ENCODE measurements around the gene ZNF30.

The ZNF30 gene

DNA sequence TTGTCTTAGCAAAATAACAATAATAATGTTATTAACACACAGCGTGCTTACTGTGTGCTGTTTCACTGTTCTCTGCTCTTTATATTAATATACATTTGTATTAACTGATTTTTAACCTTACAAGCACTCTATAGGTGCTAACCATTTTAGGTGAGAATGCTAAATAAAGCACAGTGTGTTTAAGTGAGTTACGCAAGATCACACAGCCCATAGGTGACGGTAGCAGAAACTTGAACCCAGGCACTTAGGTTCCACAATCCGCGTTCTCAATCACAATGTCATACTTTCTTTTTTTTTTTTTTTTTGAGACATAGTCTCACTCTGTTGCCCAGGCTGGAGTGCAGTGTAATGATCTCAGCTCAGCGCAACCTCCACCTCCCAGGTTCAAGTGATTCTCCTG is 5.8 kb downstream of the ZNF30 start:
- H3K4me3 ChIP-seq (ENCODE audit: control insufficient read depth, low read depth, low read length) = no peak overlapping the region
- DNase-seq (ENCODE audit: low read depth) = no peak
- TF ChIP-seq, protein P1, sequence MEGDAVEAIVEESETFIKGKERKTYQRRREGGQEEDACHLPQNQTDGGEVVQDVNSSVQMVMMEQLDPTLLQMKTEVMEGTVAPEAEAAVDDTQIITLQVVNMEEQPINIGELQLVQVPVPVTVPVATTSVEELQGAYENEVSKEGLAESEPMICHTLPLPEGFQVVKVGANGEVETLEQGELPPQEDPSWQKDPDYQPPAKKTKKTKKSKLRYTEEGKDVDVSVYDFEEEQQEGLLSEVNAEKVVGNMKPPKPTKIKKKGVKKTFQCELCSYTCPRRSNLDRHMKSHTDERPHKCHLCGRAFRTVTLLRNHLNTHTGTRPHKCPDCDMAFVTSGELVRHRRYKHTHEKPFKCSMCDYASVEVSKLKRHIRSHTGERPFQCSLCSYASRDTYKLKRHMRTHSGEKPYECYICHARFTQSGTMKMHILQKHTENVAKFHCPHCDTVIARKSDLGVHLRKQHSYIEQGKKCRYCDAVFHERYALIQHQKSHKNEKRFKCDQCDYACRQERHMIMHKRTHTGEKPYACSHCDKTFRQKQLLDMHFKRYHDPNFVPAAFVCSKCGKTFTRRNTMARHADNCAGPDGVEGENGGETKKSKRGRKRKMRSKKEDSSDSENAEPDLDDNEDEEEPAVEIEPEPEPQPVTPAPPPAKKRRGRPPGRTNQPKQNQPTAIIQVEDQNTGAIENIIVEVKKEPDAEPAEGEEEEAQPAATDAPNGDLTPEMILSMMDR (conservative IDR thresholded peaks at IDR 0.05; ENCODE audit: control insufficient read depth, insufficient read depth, low read depth, low read length) = no peak

GRCh38 chr19:34936184-34936583 is 9.5 kb downstream of the ZNF30 start:
- no peak for DNase-seq (ENCODE audit: low read depth)

DNA sequence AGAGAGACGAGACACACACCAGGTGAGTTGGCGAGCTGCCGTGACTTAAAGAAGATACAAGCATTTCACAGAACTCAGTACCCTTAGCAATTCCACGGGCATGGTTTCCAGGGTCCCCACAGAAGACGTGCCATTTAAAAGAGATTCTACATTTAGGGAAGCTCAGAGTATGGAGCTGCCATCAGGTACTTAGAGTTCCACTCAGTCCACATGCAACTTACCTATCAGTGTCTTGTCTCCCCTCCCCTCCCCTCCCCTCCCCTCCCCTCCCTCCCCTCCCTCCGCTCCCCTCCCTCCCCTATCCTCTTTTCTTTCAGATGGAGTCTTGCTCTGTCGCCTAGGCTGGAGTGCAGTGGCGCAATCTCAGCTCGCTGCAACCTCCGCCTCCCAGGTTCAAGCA is 12.2 kb downstream of the ZNF30 start:
- no peak for DNase-seq (ENCODE audit: low read depth)
- TF ChIP-seq, protein P1 (conservative IDR thresholded peaks at IDR 0.05; ENCODE audit: control insufficient read depth, insufficient read depth, low read depth, low read length) = no peak
- H3K4me3 ChIP-seq (ENCODE audit: control insufficient read depth, low read depth, low read length) = no peak overlapping the region

More at GRCh38 chr19:34936184-34936583, 9.5 kb downstream of the ZNF30 start:
- no peak overlapping the region for H3K4me3 ChIP-seq (ENCODE audit: control insufficient read depth, low read depth, low read length)
- TF ChIP-seq, protein P1 (conservative IDR thresholded peaks at IDR 0.05; ENCODE audit: control insufficient read depth, insufficient read depth, low read depth, low read length) = no peak

- H3K4me3 ChIP-seq (ENCODE audit: control insufficient read depth, low read depth, low read length) = no peak overlapping the region
- TF ChIP-seq, protein P1 (conservative IDR thresholded peaks at IDR 0.05; ENCODE audit: control insufficient read depth, insufficient read depth, low read depth, low read length) = no peak
- DNase-seq (ENCODE audit: low read depth) = no peak
Observed at GRCh38 chr19:34943861-34944573, 17.3 kb downstream of the ZNF30 start.

DNA sequence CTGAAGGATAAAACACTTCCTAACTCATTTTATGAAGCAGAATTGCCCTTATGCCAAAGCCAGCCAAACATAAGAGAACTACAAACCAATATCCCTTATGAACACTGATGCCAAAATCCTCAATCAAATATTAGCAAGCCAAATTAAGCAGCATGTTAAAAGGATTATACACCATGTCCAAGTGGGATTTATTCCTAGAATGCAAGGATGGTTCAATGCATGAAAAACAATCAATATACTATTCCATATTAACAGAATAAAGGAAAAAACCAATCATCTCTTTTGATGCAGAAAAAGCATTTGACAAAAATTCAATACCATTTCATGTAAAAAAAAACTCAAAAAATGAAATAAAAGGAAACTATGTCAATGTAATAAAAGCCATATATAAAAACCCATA is 26.4 kb downstream of the ZNF30 start:
- H3K4me3 ChIP-seq (ENCODE audit: control insufficient read depth, low read depth, low read length) = no peak overlapping the region
- TF ChIP-seq, protein P1 (conservative IDR thresholded peaks at IDR 0.05; ENCODE audit: control insufficient read depth, insufficient read depth, low read depth, low read length) = no peak
- no peak for DNase-seq (ENCODE audit: low read depth)

GRCh38 chr19:34957830-34958751 is 31.4 kb downstream of the ZNF30 start:
- no peak overlapping the region for H3K4me3 ChIP-seq (ENCODE audit: control insufficient read depth, low read depth, low read length)
- TF ChIP-seq, protein P1 (conservative IDR thresholded peaks at IDR 0.05; ENCODE audit: control insufficient read depth, insufficient read depth, low read depth, low read length) = no peak
- no peak for DNase-seq (ENCODE audit: low read depth)
